Measurements from ENCODE around the gene SLC38A11. TPM values are rescaled to one million over a fixed set of nuclear protein-coding genes. Genes with fewer than 3 reads are reported as not detected.
A peak's percentile ranks its signal among the peaks of the same experiment; 100 is the strongest.

Gene SLC38A11
- total and polyA plus RNA-seq, 2 of the 8 experiments (the other 6 are each of a cell fraction or from before 2014, with no cell fraction given) = not detected

GRCh38 chr2:164992818-164993217, 37.5 kb upstream of the SLC38A11 start:
- no peak overlapping the region for H3K4me2 ChIP-seq (ENCODE audit: insufficient read depth in 1 of 2, low read depth in 2 of 2, low read length in 2 of 2)
- H2AK5ac ChIP-seq (ENCODE audit: low read depth, low read length) = no peak overlapping the region
- H4K5ac ChIP-seq (ENCODE audit: insufficient read length, low read depth, low read length) = no peak overlapping the region
- no peak overlapping the region for H2BK20ac ChIP-seq (ENCODE audit: low read length)
- H3K14ac ChIP-seq (ENCODE audit: insufficient read length) = no peak overlapping the region
- H3K9ac ChIP-seq (replicated peaks in 1 of 4; ENCODE audit: extremely low read depth in 1 of 4, low read depth in 3 of 4, low read length in 3 of 4) = no peak overlapping the region
- no peak overlapping the region for H3K4ac ChIP-seq (replicated peaks; ENCODE audit: insufficient read length, low read depth, low read length)
- FAIRE-seq (no peak), DNase-seq (ENCODE audit: low read depth in 1 of 2, low spot score in 2 of 2) (no peak)
- no peaks in the 10 kb centered on the region for H4K20me1 ChIP-seq (replicated peaks in 1 of 2; ENCODE audit: control insufficient read depth in 1 of 2, insufficient read depth in 2 of 2, low read length in 2 of 2)
- ChIA-PET POLR2A (ENCODE audit: partially characterized antibody) (no interaction called here), CTCF (ENCODE audit: partially characterized antibody) (interaction anchor here (0.6 to 4.0 kb wide), 27 partner anchors 10 to 796 kb away, joined by 3 to 22 read pairs (median 4); partner anchors contain the start of genes SCN2A and SCN3A)
- H3K79me2 ChIP-seq (ENCODE audit: control insufficient read depth in 1 of 2, insufficient read depth in 2 of 2, low read length in 2 of 2) = no peaks in the 10 kb centered on the region
- no peak overlapping the region for H2BK5ac ChIP-seq (ENCODE audit: low read depth, low read length)
- H2BK120ac ChIP-seq (replicated peaks; ENCODE audit: low read depth, low read length) = no peak overlapping the region
- H3K56ac ChIP-seq (replicated peaks; ENCODE audit: insufficient read length, low read depth, low read length) = no peak overlapping the region
- H3K36me3 ChIP-seq (ENCODE audit: control insufficient read depth in 2 of 4, insufficient read depth in 4 of 4, low read length in 3 of 4) = no peaks in the 10 kb centered on the region
- no peak overlapping the region for H2BK12ac ChIP-seq (ENCODE audit: low read depth, low read length)
- H3K9me3 ChIP-seq (ENCODE audit: insufficient read depth in 2 of 2, low read depth in 1 of 2, low read length in 1 of 2) = no peaks in the 10 kb centered on the region; a peak in 1 of 4 replicates
- no peaks in the 10 kb centered on the region for H3K23me2 ChIP-seq (ENCODE audit: low read depth, low read length)
- no peaks in the 10 kb centered on the region for H3K79me1 ChIP-seq (ENCODE audit: low read depth, low read length)
- 2% methylated on average over 5 of the region's 5 CpGs; no CpG with 5 or more reads in 1 of the 2 experiments for WGBS, 2 experiments (ENCODE audit: extremely low coverage in 1 of 2, insufficient coverage in 1 of 2, insufficient read length in 1 of 2, insufficient replicate concordance in 2 of 2, low coverage in 1 of 2, low lambda C conversion rate in 2 of 2, missing lambda C conversion rate in 1 of 2)
- no peak overlapping the region for H2BK15ac ChIP-seq (ENCODE audit: low read length)
- H3K4me3 ChIP-seq (ENCODE audit: extremely low read depth in 1 of 4, insufficient read depth in 2 of 4, low read depth in 3 of 4, low read length in 4 of 4) = no peak overlapping the region
- H4K91ac ChIP-seq (replicated peaks; ENCODE audit: insufficient read length, low read length) = no peak overlapping the region
- no peaks in the 10 kb centered on the region for H3K27me3 ChIP-seq (replicated peaks in 1 of 4; ENCODE audit: control insufficient read depth in 3 of 4, extremely low read depth in 1 of 4, insufficient read depth in 3 of 4, low read length in 3 of 4)
- H3K27ac ChIP-seq (ENCODE audit: low read depth, low read length) = no peak overlapping the region
- H3K23ac ChIP-seq (ENCODE audit: insufficient read length) = no peak overlapping the region
- H3K18ac ChIP-seq (ENCODE audit: extremely low read depth, low read length) = no peak overlapping the region
- H3K4me1 ChIP-seq (replicated peaks in 1 of 4; ENCODE audit: control insufficient read depth in 3 of 4, insufficient read depth in 4 of 4, low read length in 3 of 4) = no peaks in the 10 kb centered on the region
- H2AFZ ChIP-seq (ENCODE audit: low read length) = no peak overlapping the region
- TF ChIP-seq RAD21 (IDR thresholded peaks at IDR 0.05 in 1 of 2, conservative IDR thresholded peaks at IDR 0.05 in 1 of 2; ENCODE audit: low read depth in 2 of 2, low read length in 2 of 2) (peak; percentile 74 to 80), BCL11A (IDR thresholded peaks at IDR 0.05; ENCODE audit: low read depth in 2 of 2, low read length in 2 of 2) (no peak), CTCF (IDR thresholded peaks at IDR 0.05; ENCODE audit: control extremely low read depth in 1 of 3, insufficient read depth in 1 of 3, low read depth in 1 of 3, low read length in 3 of 3) (peak in 2 of 3 experiments; percentile 47 to 48; a peak in 2 of 4 replicates), MAFK (IDR thresholded peaks at IDR 0.05; ENCODE audit: low read depth, low read length) (peak; percentile 51; the same call in 1 of the 2 replicates), NANOG (IDR thresholded peaks at IDR 0.05; ENCODE audit: insufficient read depth, low read depth, low read length, poor library complexity, severe bottlenecking) (no peak), HDAC2 (IDR thresholded peaks at IDR 0.05; ENCODE audit: borderline replicate concordance in 1 of 2, low read depth in 2 of 2, low read length in 2 of 2) (no peak), TEAD4 (IDR thresholded peaks at IDR 0.05; ENCODE audit: low read depth, low read length) (no peak)
- no peak overlapping the region for H4K8ac ChIP-seq (ENCODE audit: extremely low read depth, insufficient read depth, low read length)

Measured in H1 (cell line).